GM18907 (cell line): ENCODE measurements around the gene SIGLEC6.
A peak's percentile ranks its signal among the peaks of the same experiment; 100 is the strongest.

ENCODE experiments used
- ATAC-seq: cut with Tn5 transposase; IDR thresholded peaks from one replicate; pipeline ENCODE4 v1.9.1; 2021; ENCODE audit warnings: mild to moderate bottlenecking, moderate library complexity; ENCODE audit not compliant: unreplicated experiment

Gene SIGLEC6

DNA sequence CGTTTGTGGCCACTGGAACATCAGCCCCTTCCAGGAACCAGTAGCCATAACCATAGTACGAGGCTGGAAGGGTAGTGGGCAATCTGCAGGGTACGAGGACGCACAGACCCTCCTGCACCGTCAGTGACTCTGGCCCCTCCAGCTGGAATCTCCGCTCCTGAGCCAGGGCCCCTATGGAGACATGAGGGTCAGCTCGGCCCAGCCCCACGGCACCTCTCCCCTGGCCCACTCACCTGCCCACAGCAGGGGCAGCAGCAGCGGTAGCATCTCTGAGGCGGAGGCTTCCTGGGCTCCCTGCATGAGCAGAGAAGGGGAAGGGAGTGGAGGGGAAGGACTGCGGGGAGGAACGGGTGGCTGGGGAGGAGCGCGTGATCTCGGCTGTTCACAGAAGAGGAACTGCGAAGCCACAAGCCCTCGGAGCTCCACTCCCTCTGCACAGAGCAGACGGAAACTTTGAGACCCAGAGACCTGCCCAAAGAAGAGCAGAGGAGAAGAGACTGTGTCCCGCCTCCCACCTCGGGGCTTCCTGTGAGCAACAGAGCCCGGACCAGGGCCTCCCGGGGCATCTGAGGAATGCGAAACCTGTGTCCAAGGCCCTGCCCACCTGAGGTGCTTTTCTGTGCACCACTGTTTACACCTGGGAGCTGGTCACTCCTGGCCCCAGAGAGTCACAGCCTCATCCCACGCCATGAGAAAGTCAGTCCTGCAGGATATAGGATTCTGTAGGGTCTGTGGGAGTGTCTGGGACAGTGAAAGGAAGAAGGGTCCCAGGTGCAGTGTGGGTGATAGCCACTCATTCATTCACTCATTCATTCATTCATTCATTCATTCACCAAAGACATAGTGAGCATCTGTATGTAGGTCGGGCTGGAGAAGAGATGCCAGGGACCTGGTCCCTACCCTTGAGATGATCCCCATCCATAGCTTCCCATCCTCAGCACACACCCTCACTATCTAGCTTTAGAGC, at the start of gene SIGLEC6:
TSS of gene SIGLEC6 (minus strand) at position 322 of the 967 bp plus-strand sequence. CDS start at position 300, 22 bp downstream.
- peak; percentile 45 for ATAC-seq

DNA sequence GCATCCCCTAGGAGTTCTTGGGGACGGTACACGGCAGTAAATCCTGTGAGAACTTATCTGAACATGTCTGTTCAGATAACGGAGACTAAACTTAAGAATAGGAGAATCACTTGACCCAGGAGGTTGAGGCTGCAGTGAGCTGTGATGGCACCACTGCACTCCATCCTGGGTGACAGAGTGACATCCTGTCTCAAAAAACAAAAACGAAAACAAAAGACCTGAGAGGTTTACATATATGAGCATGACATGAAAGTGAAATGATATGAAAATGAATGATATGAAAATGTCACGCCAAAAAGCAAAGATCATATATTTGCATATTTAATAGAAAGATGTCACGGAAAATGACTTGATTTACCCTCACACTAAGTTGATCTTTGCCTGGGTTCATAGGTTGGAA, 45.4 kb upstream of the SIGLEC6 start:
- ATAC-seq = peak; percentile 69

DNA sequence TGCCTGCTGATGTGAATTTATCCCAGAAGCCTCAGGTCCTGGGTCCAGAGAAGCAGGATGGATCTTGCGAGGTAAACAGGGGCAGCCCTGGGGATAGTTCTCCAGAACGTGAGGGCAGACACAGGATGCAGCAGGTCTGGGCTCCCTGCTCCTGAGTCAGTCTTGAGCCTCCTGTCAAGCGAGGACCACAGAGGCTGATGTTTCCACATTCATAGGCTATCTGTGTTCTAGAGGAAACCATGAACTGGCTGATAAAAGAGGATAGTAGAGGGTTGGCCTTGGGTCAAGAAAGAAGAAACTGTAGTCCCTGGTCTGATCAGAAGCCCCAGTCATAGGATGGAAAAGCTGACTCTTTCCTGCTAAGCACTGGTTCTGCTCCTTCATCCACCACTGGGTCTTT, 41.9 kb upstream of the SIGLEC6 start:
- ATAC-seq = no peak

DNA sequence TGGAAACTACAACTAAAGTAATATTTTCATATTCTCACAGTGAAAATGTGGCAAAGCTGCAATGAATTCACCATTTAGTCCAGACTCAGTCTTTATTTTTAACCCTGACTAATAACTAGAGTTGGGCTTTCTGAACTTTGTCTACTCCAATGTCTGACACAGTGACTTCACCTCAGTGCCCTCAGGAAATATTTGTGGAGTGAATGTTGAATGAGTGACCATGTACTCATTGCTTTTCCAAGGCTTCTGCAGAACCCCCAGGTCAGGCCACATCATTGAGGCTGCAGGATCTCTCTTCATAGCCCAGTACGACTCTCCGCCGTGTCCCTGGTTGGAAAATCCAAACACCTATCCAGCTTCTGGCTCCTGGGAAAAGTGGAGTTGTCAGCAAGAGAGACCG, 41.4 kb upstream of the SIGLEC6 start:
- no peak for ATAC-seq

DNA sequence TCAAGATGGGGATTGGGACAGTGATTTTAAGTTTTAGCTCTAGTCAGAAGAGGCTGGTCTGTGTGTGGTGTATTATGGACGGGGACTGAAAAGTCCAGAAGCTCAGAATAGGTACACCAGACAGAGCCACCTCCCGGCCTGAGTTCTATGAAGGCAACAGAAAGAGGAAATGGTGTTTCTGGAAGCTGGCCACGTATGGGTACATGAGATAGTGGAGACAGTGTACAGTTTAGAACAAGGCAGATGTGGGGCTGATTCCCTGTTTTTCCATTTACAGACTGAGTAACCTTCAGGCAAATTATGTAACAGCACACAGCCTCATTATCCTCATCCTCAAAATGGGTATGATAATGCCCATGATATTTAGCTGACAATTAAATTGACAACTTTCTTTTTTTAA, 40.9 kb upstream of the SIGLEC6 start:
- no peak for ATAC-seq

DNA sequence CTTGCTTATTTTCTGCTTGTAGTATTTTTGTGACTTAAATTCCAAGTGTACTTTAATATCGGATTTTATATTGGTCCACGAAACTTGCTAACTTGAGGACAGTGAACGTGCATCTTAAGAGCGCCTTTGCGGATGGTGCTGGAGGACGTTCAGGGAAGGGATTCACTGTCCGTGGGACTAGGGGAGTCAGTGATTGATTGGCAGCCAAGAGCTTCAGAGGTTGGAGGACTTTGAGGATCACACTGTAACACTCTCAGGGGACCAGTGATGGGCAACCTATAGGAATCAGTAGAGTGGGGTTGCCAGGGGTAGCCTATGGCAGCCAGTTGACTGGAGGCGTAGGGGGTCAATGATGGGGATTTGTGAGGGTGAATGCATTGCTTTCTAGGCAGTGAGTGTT, 40.1 kb upstream of the SIGLEC6 start:
- ATAC-seq = no peak

DNA sequence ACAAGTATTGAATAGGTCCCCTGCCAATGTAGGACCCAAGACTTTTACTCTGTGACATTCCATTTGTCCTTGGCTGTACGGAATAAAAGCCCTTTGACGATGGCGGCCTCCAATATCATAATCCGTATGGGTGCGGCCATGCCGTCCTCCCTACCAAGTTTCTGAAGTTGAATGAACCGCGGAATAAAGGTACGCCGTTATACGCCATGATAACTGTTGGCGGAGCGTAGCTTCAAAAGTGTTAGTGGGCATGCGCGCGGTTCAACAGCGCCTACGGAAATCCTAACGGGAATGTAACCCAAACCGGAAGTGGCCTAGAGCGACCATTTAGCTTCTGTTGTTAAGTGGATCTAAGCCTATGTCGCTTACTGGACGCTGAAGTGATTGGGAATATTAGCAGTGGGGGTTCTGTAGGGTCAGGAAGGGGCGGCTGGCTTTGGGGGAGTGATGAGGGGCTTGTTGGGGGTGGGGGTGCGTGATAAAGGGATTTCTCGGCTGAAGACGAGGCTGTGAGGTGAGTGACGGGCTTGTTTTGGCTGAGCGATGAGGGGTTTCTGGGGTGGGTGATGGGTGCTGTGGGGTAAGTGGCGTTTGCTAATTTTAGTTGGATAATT, 39.6 kb upstream of the SIGLEC6 start, which contains the start of gene ZNF175:
TSS of gene ZNF175 (plus strand) at position 322 of the 614 bp plus-strand sequence. CDS start 2,047 bp downstream, outside the sequence.
- ATAC-seq = peak; percentile 86

DNA sequence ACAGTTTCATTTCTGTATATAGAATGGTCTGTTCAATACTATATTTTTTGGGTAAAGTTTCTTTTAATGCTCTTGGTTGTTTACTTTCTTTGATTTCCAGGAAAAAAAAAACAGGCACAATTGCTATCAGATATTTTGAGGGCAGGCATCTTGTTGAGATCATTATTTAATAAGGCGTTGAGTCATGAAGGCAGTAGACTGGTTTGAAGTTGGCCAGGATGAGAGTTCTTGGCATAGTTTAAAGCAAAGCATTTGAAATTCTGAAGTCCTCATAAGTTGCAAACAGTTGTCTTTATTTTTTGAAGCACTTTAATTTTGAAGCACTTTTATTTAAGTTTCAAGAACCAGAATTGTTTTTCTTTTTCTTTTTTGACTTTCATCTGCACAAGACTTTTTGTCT, 37.0 kb upstream of the SIGLEC6 start:
- ATAC-seq = no peak

DNA sequence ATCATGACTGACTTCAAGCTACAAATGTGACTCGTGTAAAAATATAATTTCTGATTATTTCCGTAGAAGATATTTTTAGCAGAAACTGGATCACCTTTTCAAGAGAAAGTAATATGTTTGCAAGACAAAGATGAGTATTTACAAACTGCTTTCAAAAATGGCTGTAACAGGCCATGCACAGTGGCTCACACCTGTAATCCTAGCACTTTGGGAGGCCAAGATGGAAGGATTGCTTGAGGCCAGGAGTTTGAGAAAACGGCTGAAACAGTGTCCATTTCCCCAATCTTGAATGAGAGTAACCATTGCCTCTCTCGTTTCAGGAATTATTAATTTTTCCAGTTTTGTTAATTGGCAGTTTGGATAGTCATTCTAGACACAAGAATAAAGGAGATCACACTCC, 36.1 kb upstream of the SIGLEC6 start:
- ATAC-seq = no peak

DNA sequence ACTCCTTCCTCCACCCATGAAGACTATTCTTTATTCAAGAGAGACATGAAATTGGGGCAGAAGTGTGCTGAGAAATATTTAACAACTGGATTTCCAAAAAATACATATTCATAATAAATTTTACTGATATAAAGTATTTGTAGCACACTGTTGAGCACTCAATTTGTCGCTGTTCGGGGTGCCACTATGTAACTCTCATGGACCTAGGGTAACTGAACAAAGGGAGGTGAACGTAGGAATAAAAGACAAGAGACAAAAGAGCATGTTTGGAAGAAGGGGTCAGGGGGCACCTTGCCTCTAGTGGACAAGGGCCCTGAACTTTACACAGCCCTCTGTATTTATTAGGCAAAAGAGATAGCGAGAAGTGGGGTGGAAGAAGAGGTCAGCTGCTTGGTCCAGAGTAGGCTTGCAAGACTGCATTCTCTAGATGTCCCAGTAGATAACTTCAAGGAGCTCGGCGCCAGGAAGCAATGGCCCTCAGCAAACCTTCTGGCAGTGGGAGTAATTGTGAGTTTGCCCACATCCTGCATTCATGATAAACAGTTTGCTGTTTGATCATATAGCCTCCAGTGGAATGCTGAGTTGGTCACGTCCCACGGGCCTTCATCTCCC, 35.1 kb upstream of the SIGLEC6 start:
- no peak for ATAC-seq

DNA sequence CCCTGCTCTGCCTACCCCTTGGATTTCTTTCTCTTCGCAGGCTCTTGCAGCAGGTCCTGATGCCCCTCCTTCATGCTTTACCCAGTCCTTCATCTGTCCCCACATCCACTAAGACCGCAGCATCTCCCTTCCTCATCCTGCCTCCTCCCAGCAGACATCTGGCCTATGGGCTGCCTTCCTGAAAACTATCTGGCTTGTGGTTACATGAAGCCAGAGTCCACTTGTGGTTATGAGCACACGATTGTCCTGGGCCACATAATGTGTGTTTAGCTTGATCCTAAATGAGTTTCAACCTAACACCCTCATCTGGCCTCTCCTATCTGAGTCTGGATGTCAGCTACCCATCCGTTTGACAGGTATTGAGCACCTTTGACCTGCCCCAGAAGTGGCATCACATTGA, 34.1 kb upstream of the SIGLEC6 start:
- no peak for ATAC-seq

DNA sequence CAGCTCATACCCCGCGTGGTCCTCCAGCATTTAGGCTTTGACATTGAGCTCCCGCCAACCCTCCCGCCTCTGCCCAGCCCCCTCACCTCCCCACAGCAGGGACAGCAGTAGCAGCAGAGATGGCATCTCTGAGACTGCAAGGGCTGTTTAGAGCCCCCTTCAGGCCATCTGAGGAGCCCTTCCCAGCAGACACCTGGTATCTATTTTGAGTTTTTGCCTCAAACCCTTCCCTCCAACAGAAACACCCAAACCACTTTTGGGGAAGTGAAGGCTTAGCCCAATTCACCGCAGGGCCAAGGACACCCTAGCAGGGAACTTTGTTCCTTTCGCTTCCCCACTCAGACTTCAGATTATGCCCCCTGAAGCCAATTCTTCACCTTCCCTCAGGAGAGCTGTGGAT, 33.3 kb upstream of the SIGLEC6 start:
- ATAC-seq = no peak

DNA sequence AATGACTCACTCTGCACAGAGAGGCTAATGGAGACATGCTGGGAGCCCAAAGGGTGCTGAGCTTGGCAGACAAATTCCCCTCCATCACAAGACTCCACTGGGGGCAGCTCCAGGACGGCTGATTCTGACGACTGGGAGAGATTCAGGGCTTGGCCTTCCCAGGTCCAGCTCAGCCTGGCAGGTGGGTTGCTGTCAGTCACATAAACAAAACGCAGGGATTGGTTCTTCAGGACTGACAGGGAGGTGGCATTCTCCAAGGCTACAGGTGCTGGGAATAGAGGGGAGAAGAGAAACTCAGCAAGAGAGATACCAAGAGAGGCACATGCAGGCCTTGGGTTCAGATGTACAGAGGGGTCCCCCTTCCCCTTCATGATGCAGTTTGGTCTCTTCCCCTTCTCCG, 28.9 kb upstream of the SIGLEC6 start:
- ATAC-seq = no peak

DNA sequence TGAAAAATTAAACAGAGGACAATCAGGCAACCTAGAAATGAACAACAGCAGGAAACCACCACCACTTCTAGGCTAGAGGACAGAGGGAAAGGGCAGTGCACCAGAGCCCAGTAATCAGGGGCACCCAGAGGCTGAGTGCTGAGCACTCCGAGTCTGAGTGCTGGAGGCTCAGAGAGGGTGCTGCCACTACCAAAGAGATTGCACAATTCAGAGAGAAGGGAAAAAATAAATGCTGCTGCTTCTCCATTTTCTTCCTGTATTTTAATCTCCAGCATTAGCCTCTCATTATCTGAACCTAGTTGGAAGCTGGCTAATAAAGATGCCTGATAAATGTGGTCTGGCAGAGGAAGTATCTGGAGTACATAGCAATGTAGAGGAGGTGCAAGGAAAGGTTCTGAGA, 27.8 kb upstream of the SIGLEC6 start:
- ATAC-seq = no peak

DNA sequence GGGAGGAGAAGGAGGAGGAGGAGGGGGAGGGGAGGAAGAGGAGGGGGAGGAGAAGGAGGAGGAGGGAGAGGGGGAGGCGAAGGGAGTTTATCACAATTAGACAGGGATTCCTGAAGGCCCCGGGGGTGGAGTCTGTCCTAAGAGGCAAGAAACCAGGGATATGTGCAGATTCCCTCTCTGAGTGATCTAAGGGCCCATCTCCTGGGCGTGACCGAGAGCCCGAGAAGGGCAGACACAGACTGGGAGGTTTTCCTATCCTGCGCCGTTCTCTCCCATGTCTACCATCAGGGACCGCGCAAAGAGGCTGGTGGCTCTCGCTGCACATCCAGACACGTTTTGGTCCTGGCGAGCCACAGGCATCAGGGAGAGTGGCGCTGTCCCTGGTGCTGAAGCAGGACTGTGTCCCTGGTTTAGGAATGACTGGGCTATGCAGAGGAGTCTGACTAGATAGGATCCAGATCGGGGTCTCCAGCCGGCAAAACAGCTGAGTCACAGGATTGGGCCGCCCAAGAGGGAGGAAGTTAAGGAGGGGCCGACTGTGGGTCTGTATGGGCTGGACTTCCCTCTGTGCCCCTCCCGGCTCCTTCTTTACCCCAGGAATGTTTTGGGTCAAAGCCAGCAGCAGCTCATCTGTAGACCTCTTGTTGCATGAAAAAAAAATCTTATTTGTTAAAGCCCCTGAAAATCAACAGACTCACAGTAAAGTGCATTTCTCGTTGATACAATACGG, 21.7 kb upstream of the SIGLEC6 start:
- no peak for ATAC-seq

DNA sequence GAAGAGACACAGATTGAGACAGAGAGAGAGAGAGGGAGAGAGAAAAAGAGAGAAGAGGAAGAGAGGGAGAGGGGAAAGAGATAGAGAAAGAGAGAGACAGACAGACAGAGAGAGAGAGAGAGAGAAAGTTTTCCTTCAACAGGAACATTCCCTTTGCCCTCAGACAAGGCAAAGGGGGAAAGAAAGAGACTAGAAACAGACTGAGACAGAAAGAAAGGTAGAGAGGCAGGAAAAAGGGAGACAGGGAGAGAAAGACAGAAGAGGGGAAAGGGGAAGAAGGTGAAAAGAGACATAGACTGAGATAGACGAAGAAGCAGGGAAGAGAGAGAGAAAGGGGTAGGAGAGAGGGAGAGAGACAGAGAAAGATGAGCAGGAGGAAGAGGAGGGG, 21.1 kb upstream of the SIGLEC6 start:
- no peak for ATAC-seq

DNA sequence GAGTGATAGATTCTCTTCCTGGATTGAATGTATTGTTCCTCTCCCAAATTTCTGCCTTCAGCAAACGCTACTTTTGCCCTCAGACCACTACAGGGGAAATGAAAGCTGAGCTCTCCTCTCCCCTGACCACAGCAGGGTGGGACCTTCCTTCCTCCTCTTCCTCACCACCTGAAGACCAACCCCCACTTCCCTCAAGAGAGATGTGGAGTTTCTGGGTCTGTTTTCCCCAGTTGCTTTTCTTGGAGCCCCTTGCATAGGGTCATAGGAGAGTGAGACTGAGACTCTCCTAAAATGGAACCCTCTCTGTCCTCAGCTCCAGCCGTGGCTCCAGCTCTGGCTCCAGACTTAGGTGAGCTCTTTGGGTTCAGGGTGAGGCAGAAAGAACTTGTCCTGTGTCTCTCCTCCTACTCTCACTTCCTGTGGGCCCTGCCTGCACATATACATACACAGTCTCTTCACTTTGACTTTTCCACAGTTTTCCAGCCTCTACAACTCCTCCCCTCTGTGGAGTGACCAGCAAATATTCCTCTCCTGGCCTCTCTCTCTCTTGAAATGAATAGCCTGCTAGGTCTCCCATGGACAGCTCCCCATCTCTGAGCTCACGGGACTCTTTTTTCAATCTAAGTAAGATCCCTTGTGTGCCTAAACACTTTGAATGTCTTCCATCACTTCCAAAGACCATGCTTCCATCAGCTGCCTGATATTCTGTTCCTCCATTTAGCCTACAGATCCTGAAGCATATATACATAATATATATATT, 20.4 kb upstream of the SIGLEC6 start:
- ATAC-seq = no peak

DNA sequence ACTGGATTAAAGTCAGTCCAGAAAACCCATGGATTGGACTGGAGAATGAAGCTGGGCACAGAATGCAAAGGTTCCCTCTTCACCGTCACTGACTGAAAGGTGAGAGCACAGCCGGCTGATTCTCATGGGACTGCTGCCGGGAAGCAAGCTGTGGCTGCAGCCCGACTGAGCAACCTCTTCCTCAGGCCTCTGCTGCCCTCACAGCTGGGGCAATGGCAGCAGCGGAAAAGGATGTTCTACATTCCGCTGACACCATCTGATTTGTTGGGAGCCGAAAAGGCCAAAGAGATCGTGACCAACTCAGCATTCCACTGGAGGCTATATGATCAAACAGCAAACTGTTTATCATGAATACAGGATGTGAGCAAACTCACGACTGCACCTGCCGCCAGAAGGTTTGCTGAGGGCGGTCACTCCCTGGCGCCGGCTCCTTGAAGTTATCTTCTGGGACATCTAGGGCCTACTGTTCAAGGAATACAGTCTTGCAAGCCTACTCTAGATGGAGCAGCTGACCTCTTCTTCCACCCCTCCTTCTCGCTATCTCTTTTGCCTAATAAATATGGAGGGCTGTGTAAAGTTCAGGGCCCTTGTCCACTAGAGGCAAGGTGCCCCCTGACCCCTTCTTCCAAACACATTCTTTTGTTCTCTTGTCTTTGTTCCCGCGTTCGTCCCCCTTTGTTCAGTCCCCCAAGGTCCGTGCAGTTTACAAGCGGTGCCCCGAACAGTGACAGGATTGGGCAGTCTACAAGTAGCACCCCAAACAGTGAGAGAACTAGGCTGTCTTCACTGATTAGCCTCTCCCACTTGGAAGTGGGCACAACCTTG, 19.6 kb upstream of the SIGLEC6 start:
- no peak for ATAC-seq

DNA sequence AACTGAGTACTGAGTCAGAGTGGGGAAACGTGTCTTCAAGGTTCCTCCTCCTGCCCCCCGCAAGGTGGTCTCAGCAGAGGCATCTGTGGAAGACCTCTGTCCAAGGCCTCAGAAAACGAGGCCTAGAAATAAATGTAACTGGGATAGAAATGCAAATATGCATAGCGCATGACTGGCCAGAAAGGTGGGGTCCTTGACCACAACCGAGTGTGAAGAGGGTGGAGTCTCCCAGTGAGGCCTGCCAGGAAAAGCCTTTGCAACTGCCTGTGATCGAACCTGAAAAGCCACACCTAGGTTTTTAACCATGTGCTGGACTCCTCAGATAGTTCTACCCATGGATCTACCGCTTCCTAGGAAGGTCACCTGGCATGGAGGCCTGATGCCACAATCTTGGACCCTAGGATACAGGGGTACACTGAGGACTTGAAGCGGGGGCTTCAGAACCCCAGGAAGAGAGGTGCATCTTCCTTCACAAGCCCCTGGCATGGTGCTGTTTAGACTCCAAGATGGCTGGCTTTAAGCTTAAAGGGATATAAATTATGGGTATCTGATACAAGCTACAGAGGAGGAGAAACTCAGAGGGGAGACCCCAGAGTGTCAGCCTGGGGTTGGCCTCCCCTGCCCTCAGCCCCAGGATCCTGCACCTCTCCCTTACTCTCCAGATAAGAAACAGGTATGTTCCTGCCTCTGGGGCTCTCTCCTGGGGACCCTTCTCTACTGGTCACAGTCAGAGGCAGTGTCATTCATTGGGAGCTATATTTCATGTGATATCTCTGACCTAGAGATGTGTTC, 18.3 kb upstream of the SIGLEC6 start:
- ATAC-seq = no peak
